Measurements from ENCODE around the gene IGLL1. TPM values are rescaled to one million over a fixed set of nuclear protein-coding genes. Genes with fewer than 3 reads are reported as not detected.
"Not testable (repeated sequence)": the region's sequence is repeated elsewhere in the genome, so short reads cannot be mapped to it uniquely, and the experiment has no call there.

Gene IGLL1
- total RNA-seq, 2 experiments from 2014 or later, result not detected

GRCh38 chr22:23542391-23542790 lies 37.7 kb downstream of the IGLL1 start:
- H3K4me1 Mint-ChIP-seq (ENCODE audit: low read depth); H3K36me3 Mint-ChIP-seq (ENCODE audit: low read depth); H3K27me3 Mint-ChIP-seq (ENCODE audit: low read depth); DNase-seq; H3K27ac Mint-ChIP-seq; H3K4me3 Mint-ChIP-seq; H3K9me3 Mint-ChIP-seq: not testable (repeated sequence)
- intact Hi-C loops (cut with micrococcal nuclease), result loop anchor here (2.0 to 5.0 kb wide), 2 partner anchors 224 to 305 kb away; partner anchors contain the start of gene CHCHD10
- CTCF ChIA-PET, result interaction anchor here (1.5 to 2.2 kb wide), 3 partner anchors 49 to 315 kb away, joined by 5 to 13 read pairs (median 9); partner anchors contain the start of gene SLC2A11

- not testable (repeated sequence) for H3K4me1 Mint-ChIP-seq (ENCODE audit: low read depth); H3K27me3 Mint-ChIP-seq (ENCODE audit: low read depth); H3K9me3 Mint-ChIP-seq; DNase-seq; H3K4me3 Mint-ChIP-seq; H3K27ac Mint-ChIP-seq; H3K36me3 Mint-ChIP-seq (ENCODE audit: low read depth)
- CTCF ChIA-PET, result interaction anchor here (0.7 to 2.2 kb wide), 4 partner anchors 24 to 315 kb away, joined by 3 to 13 read pairs (median 7); partner anchors contain the start of gene SLC2A11
- intact Hi-C loops (cut with micrococcal nuclease), result loop anchor here (1.0 to 5.0 kb wide), 3 partner anchors 49 to 305 kb away; partner anchors contain the start of gene CHCHD10
These were observed 38.2 kb downstream of the IGLL1 start for GRCh38 chr22:23541849-23542281.

GRCh38 chr22:23540837-23541236 lies 39.3 kb downstream of the IGLL1 start:
- not testable (repeated sequence) for H3K27me3 Mint-ChIP-seq (ENCODE audit: low read depth); DNase-seq; H3K9me3 Mint-ChIP-seq; H3K27ac Mint-ChIP-seq; H3K4me3 Mint-ChIP-seq; H3K36me3 Mint-ChIP-seq (ENCODE audit: low read depth); H3K4me1 Mint-ChIP-seq (ENCODE audit: low read depth)
- intact Hi-C loops (cut with micrococcal nuclease), result loop anchor here (1.0 to 5.0 kb wide), 2 partner anchors 50 to 306 kb away; no protein-coding TSS in a partner anchor
- CTCF ChIA-PET, result interaction anchor here (0.7 to 2.2 kb wide), 5 partner anchors 50 to 316 kb away, joined by 3 to 13 read pairs (median 5); partner anchors contain the start of gene SLC2A11

- H3K4me3 Mint-ChIP-seq; H3K9me3 Mint-ChIP-seq; H3K27me3 Mint-ChIP-seq (ENCODE audit: low read depth); CTCF ChIA-PET; H3K36me3 Mint-ChIP-seq (ENCODE audit: low read depth); H3K27ac Mint-ChIP-seq; DNase-seq; H3K4me1 Mint-ChIP-seq (ENCODE audit: low read depth): not testable (repeated sequence)
- intact Hi-C loops (cut with micrococcal nuclease), result loop anchor here (1.0 to 10.0 kb wide), 5 partner anchors 138 to 365 kb away; no protein-coding TSS in a partner anchor
These were observed 40.3 kb downstream of the IGLL1 start for GRCh38 chr22:23539839-23540198.

- no peaks in the 10 kb centered on the region for H3K36me3 Mint-ChIP-seq (ENCODE audit: low read depth)
- intact Hi-C loops (cut with micrococcal nuclease), result loop anchor here (1.0 to 10.0 kb wide), 4 partner anchors 137 to 364 kb away; no protein-coding TSS in a partner anchor
- peak overlapping the region; percentile 22 for H3K4me3 Mint-ChIP-seq
- no peaks in the 10 kb centered on the region for H3K9me3 Mint-ChIP-seq
- CTCF ChIA-PET, result interaction anchor here (0.9 to 1.3 kb wide), 5 partner anchors 10 to 311 kb away, joined by 3 to 4 read pairs (median 3); no protein-coding TSS in a partner anchor
- H3K27ac Mint-ChIP-seq, result no peak overlapping the region
- no peaks in the 10 kb centered on the region for H3K27me3 Mint-ChIP-seq (ENCODE audit: low read depth)
- peaks cover 9% of the 10 kb centered on the region for H3K4me1 Mint-ChIP-seq (ENCODE audit: low read depth)
- peak; percentile 90 for DNase-seq
These were observed 40.8 kb downstream of the IGLL1 start for GRCh38 chr22:23539135-23539838.

- CTCF ChIA-PET, result interaction anchor here (0.9 to 1.3 kb wide), 5 partner anchors 9 to 312 kb away, joined by 3 to 4 read pairs (median 3); no protein-coding TSS in a partner anchor
- not testable (repeated sequence) for DNase-seq; H3K9me3 Mint-ChIP-seq; H3K27ac Mint-ChIP-seq; H3K27me3 Mint-ChIP-seq (ENCODE audit: low read depth); H3K4me3 Mint-ChIP-seq; H3K36me3 Mint-ChIP-seq (ENCODE audit: low read depth); H3K4me1 Mint-ChIP-seq (ENCODE audit: low read depth)
- intact Hi-C loops (cut with micrococcal nuclease), result loop anchor here (1.0 to 10.0 kb wide), 4 partner anchors 136 to 364 kb away; no protein-coding TSS in a partner anchor
These were observed 41.4 kb downstream of the IGLL1 start for GRCh38 chr22:23538696-23539030.

GRCh38 chr22:23537830-23538695 lies 42.0 kb downstream of the IGLL1 start:
- not testable (repeated sequence) for H3K27me3 Mint-ChIP-seq (ENCODE audit: low read depth); H3K36me3 Mint-ChIP-seq (ENCODE audit: low read depth); H3K4me3 Mint-ChIP-seq; DNase-seq; H3K4me1 Mint-ChIP-seq (ENCODE audit: low read depth); H3K9me3 Mint-ChIP-seq; H3K27ac Mint-ChIP-seq
- CTCF ChIA-PET, result interaction anchor here (0.9 to 1.3 kb wide), 5 partner anchors 9 to 312 kb away, joined by 3 to 4 read pairs (median 3); no protein-coding TSS in a partner anchor
- intact Hi-C loops (cut with micrococcal nuclease), result loop anchor here (10.0 kb wide), 1 partner anchor 363 kb away; no protein-coding TSS in a partner anchor

- H3K27ac Mint-ChIP-seq, result no peak overlapping the region
- no peaks in the 10 kb centered on the region for H3K36me3 Mint-ChIP-seq (ENCODE audit: low read depth)
- H3K27me3 Mint-ChIP-seq (ENCODE audit: low read depth), result no peaks in the 10 kb centered on the region
- no peak overlapping the region for H3K4me3 Mint-ChIP-seq
- H3K9me3 Mint-ChIP-seq, result no peaks in the 10 kb centered on the region
- H3K4me1 Mint-ChIP-seq (ENCODE audit: low read depth), result peaks cover 9% of the 10 kb centered on the region
- DNase-seq, result no peak
- CTCF ChIA-PET, result interaction anchor here (0.6 kb wide), 1 partner anchor 350 kb away, joined by 5 read pairs; no protein-coding TSS in a partner anchor
- intact Hi-C loops (cut with micrococcal nuclease), result loop anchor here (10.0 kb wide), 1 partner anchor 363 kb away; no protein-coding TSS in a partner anchor
These were observed 42.7 kb downstream of the IGLL1 start for GRCh38 chr22:23537416-23537815.

GRCh38 chr22:23536821-23537345 lies 43.2 kb downstream of the IGLL1 start:
- CTCF ChIA-PET, result interaction anchor here (0.6 kb wide), 1 partner anchor 350 kb away, joined by 5 read pairs; no protein-coding TSS in a partner anchor
- Mint-ChIP-seq H3K4me3 (no peak overlapping the region), H3K27me3 (ENCODE audit: low read depth) (no peaks in the 10 kb centered on the region), H3K9me3 (no peaks in the 10 kb centered on the region), H3K4me1 (ENCODE audit: low read depth) (peaks cover 9% of the 10 kb centered on the region), H3K36me3 (ENCODE audit: low read depth) (no peaks in the 10 kb centered on the region), H3K27ac (peak overlapping the region; percentile 22)
- intact Hi-C loops (cut with micrococcal nuclease), result loop anchor here (10.0 kb wide), 1 partner anchor 362 kb away; no protein-coding TSS in a partner anchor
- no peak for DNase-seq

- intact Hi-C loops (cut with micrococcal nuclease), result loop anchor here (10.0 kb wide), 1 partner anchor 361 kb away; no protein-coding TSS in a partner anchor
- not testable (repeated sequence) for H3K9me3 Mint-ChIP-seq; H3K36me3 Mint-ChIP-seq (ENCODE audit: low read depth); H3K4me3 Mint-ChIP-seq; DNase-seq; H3K27ac Mint-ChIP-seq; H3K27me3 Mint-ChIP-seq (ENCODE audit: low read depth); H3K4me1 Mint-ChIP-seq (ENCODE audit: low read depth)
- CTCF ChIA-PET, result interaction anchor here (0.6 kb wide), 1 partner anchor 130 kb away, joined by 6 read pairs; no protein-coding TSS in a partner anchor
These were observed 44.1 kb downstream of the IGLL1 start for GRCh38 chr22:23535790-23536661.
